LHCN-M2 (cell line): ENCODE measurements around the gene NFKBIE. TPM values are rescaled to one million over a fixed set of nuclear protein-coding genes. Genes with fewer than 3 reads are reported as not detected.

ENCODE experiments used
- DNase-seq: peaks from one replicate; pipeline ENCODE4 v3.0.0-alpha.2; 2012; ENCODE audit warnings: low read depth
- total RNA-seq: library from RNA; depleted of rRNA; stranded (reverse); fragments of >200 nt; gene quantifications from 2 replicates; pipeline ENCODE4 v1.2.3, GENCODE V29; 2014

Gene NFKBIE
- total RNA-seq, 1 experiment from 2014 or later = 8.6 TPM

DNA sequence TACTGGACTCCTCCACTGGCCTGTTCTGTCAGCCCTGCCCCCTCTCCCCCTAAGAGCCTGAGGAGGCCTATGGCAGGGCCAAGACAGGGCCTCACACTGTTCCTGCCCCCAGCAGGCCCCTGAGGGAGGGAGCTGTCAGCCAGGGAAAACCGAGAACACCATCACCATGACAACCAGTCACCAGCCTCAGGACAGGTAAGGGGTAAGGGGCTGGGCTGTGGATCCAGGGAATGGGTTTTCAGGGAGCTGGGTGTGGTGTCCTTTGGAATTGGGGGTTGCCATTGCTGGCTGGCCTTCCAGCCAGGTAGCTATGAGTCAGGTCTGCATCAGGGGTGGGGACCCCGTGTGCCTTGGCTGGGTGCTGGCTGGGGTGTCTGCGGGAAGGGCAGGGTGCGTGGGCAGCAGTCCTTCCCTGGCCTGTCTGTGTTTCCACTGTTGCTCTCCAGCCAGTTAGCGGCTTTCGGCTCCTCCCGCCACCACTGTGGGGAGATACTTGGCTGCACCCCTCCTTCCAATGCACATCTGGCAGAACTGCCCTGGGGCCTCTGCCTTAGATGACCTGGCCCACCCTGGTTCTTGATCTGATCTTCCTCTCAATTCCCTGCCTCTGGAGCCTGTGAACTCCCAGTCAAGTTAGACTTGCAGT lies 38.1 kb downstream of the NFKBIE start:
- DNase-seq = no peak

DNA sequence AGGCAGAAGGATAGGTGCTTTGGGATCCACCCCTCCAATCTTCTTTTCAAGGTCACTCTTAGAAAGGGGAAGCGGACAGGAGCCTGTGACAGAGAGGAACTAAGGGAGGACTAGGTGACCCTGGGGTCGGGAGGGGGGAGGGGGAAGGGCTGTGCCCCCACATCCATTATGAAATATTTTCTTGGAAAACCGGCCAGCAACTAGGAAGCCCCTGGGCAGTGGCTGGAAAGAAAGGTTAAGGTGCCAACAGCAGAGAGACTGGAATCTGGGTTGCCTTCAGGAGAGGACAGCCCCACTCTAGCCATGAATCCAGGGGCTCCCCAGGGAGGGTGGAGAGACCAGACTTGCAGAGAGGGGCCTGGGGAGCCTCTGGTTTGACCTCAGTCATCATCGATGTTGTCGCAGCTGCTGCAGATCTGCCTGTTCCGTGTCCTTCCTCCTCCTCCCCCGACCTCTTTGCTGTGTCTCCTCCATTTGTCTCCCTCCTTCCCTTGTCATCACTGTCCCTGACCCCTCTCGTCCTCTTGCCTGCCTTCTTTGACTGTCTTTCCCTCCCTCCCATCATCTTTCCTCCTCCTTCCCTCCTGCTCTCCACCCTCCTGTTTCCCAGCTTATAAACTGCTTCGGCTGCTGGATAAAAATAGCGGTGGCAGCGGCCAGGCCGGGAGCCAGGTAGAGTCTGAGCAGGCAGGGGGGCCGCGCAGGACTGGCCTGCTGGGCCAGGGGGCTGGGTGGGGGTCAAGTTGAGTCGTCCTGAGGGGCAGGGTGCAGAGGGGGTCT lies 38.8 kb downstream of the NFKBIE start:
- peak; percentile 57 for DNase-seq

DNA sequence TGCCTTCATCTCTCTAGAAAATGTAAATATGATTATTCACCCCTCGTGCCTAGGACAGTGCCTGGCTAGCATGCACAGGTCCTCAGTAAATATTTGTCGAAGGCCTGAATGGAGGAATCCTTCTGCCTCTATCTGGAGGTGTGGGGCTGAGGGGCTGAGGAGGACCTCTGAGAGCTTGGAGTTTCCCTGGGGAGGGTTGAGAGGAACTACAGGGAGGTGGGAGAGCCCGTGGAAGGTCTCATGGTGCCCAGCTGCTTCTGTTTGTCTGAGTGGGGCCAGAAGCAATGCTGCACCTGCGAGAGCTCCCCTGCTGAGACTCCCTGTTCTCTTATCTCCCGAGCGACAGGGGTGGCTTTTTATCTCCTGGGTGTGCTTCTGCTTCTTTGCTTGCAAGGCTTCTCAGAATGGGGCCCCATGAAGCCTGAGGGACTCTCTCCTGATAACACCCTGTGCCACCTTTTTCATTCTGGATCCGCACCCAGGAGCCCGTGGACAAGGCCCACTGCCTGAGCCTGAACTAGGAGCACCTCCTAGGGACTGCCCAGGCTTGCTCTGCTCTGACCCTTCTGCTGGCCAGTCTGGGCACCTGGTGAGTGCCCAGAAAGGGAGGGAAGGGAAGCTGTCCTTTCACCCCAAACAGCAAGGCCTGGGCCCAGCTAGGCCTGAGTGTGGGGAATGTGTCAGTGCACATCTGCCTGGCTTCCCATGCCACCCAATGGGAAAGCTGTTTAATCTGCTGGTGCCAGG lies 39.6 kb downstream of the NFKBIE start:
- no peak for DNase-seq

DNA sequence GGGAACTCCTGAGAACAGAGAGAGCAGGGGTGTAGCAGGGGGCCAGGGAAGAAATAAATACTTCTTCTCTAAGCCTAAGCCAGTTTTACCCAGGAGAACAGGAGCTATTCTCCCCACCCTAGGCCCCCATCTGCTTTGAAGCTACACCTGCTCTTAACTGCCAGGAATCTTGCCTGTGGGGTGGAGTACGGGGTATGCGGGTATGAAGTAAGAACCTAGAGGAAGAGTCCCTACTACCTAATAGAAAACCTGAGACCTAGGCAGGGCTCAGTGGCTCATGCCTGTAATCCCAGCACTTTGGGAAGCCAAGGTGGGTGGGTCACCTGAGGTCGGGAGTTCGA lies 40.4 kb downstream of the NFKBIE start:
- no peak for DNase-seq

DNA sequence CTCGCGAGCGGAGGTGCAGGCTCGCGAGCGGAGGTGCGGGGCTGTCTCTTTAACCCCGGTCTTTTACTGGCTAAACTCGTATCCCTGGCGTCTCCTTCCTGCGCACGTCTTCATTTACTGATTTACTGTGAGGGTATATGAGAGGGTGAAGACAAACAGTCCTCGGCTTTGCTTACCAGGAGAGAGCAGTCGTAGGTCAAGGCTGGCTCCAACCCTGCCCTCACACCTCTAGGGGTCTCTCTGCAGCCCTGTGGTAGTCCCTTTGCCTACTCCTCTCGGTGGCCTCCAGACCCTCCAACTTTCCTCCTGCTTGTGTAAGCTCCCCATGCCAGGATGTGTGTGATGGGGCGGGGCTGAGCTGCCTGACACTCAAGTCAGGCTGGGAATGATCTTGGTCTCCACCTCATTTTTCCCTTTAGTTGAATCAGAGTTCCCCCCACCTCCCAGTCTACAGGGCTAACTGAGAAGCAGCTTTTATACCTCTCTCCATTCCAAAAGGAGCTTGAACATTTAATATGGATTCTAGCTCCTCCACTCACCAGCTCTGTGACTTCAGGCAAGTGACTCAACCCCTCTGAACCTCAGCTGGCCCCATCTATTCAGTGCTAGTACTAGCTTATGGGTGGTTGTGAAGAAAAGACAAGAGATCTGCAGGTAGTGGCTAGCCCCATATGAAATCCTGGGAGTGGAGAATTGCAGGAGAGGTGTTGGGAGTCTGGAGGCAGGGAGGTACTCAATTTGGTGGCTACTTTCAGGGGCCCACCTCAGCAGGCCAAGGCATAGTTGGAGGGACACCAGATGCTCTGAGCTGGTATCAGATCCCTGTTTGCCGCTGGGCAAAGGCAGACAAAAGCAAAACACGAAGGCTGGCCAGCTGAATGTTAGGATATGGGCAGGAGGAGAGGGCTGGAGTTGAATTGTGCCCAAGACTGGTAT lies 41.1 kb downstream of the NFKBIE start:
- peak; percentile 22 for DNase-seq

DNA sequence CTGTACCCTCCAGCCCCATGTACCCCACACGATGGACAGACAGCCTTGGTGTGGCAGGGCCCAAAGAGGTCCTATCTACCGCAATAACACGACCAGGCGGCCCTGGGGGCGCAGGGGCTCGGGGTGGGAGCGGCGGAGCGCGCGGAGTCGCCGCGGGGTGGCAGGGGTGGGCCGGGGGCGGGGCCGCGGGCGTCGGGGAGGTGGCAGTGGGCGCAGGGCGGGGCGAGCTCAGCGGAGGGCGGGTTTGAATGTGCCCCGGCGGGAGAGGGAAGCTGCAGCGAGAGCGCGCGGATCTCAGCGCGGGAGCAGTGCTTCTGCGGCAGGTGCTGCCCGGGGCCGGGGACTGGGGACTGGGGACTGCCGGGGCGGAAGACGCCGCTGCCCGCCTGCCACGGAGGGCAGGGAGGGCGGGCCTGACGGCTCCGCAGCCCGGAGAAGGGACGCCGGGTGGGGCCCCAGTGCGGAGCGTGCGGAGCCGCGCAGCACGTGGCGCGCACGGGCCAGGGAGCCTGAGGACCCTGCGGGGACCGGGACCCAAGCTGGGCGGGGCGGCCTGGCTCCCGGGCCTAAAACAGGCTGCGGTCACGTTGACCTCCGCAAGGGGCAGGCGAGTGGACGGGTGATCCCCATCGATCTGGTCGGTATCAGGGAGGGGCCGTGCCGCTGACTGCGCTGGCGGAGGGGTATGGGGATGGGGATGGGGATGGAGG lies 41.9 kb downstream of the NFKBIE start, which contains the start of gene SLC29A1:
TSS of gene SLC29A1 (plus strand) at position 277 of the 710 bp plus-strand sequence. CDS start 3,719 bp downstream, outside the sequence.
- peak; percentile 60 for DNase-seq

DNA sequence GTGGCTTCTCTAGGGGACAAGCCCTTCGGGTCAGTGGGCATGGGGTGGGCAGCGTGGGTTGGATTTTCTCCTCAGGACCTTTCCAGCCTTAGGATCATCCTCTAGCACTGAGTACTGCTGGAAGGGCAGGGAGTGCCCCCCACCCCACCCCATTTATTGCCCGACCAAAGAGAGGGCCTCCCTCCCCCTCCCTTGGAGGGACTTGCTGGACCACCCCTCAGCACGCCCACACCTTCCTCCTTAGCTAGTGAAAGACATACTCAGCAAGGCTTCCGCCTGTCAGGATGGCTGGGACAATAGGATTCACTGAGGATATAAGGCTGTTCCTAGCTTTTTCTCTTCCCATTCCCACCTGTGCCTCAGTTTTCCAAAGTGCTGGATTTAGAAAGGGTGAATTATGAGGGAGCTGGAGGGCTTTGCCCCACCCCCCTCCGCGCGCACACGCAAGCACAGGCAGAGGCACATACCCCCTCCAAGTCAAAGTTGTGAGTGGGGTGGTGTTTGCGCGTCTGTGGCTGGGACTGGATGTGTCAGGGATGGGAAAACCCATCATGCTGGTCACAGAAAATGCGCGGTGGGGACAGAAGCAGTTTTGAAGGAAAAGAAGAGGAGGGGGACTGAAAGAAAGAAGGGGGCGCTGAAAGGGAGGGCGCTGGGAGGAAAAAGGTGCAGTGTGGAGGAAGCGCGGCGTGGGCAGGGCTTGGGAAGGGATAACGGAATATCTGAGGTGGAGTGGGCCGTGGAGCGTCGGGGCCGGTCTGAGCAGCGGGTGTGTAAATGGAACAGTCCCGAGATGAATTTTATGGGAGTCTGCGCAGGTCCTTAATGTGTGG lies 42.6 kb downstream of the NFKBIE start:
- DNase-seq = no peak

DNA sequence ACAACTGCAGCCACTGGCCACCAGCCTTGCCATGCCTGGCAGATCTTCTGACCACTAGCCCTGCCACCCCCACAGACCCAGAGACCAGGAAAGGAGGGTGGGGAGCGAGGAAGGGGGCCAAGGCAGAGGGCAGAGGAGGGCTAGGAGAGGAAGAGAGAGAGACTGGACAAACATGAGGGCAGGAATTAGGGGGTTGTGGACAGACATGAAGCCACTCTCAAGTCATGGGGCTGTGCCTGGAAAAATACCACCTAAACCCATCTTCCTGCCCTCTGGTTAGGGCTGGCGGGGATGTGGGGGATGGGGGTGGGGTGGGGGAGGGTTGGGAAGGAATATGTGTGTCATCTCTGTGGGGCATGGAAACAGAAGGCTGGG lies 43.4 kb downstream of the NFKBIE start:
- no peak for DNase-seq

DNA sequence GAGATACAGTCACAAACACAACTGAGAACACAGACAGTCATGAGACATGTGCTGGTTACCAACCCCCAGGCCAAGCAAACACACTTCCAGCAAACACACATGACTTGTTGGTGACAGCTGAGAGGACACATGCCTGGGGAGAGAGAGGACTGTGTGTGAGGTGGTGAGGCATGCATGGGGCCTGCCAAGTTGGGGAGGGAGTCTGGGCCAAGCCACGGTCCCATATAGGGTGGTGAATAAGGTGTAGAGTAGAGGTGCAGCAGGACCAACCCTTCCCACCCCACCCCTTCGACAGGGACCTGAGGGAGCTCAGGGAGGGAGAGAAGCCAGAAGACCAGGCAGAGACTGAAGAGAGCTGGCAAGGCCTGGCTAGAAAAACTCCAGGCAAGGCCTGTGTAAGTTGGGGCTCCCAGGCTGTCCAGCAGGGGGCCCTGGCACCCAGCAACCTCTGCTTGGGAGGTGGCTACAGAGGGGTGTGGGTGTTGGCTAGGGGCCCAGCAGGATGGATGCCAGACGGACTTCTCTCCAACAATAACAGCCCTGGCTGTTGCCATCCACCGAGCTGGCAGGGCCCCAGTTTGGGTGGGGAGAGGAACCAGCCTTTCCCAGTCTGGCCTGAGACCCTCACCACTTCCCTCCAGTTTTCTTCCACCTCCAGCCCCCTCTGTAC lies 43.9 kb downstream of the NFKBIE start:
- peak; percentile 88 for DNase-seq

DNA sequence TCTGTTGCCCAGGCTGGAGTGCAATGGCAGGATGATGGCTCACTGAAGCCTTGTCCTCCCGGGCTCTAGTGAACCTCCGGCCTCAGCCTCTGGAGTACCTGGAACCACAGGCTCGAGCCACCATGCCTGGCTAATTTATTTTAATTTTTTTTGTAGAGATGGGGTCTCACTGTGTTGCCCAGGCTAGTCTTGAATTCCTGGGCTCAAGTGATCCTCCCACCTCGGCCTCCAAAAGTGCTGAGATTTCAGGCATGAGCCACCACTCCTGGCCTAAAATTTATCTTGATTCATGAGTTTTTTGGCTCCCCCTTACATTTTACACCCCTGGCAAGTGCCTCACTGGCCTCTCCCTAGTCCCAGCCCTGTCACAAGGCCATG lies 44.4 kb downstream of the NFKBIE start:
- DNase-seq = no peak

DNA sequence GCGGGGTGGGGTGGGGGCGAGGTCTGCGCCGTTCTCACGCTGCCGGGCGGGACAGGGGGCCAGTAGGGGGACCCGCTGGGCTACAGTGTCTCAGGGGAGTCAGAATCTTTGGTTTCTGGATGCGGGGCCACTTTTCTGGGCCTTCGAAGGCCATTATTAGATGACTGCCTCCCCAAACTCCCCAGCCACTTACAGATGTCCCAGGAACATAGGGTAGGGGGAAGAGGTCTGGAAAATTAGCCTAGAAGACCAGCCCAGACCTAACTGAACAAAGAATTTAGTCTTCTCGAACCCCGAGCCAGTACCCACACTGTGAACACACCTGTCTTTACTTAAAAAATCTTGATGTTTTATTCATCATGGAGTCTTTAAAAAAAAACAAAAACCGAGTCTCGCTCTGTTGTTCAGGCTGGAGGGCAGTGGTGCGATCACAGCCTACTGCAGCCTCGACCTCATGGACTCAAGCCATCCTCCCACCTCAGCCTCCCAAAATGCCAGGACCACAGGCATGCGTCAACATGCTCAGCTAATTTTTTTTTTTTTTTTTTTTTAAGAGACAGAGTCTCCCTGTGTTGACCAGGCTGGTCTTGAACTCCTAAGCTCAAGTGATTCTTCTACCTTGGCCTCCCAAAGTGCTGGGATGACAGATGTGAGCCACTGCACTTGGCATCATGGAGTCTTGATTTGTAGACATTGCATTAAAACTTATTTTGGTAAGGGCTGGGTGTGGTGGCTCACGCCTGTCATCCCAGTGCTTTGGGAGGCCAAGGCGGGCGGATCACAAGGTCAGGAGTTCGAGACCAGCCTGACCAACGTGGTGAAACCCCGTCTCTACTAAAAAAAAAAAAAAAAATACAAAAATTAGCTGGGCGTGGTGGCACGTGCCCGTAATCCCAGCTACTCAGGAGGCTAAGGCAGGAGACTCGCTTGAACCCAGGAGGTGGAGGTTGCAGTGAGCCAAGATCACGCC lies 45.3 kb downstream of the NFKBIE start:
- DNase-seq = no peak

DNA sequence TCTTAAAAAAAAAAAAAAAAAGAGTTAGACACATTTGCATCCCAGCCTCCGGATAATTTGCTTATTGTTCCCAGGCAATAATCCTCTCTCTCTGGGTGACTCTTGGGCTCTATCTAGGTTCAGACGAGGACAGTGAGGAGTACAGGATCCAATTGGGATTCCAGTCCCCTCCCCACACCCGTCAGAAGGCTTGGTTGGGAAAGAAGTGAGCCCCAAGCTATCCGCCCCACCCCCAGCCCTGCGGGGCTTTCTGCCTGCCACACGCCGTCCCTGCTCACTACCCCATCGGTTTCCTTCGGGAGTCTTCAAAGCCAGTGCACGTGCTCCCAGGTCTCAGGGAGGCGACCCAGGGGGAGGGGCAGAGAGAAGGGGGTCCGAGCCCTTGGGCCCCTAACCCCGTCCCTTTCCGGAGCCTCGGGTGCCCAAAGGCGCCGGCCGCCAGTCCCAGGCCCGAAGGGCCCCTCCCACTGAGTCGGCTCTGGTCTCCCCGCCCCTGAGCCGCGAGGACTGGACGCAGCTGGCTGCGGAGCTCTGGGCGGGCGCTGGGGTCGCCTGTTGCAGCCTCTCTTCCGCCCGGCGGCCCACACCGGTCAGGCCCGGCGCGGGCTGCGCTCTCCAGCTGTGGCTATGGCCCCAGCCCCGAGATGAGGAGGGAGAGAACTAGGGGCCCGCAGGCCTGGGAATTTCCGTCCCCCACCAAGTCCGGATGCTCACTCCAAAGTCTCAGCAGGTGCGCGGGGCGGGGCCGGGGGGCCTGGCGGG lies 46.1 kb downstream of the NFKBIE start:
- peak; percentile 76 for DNase-seq

DNA sequence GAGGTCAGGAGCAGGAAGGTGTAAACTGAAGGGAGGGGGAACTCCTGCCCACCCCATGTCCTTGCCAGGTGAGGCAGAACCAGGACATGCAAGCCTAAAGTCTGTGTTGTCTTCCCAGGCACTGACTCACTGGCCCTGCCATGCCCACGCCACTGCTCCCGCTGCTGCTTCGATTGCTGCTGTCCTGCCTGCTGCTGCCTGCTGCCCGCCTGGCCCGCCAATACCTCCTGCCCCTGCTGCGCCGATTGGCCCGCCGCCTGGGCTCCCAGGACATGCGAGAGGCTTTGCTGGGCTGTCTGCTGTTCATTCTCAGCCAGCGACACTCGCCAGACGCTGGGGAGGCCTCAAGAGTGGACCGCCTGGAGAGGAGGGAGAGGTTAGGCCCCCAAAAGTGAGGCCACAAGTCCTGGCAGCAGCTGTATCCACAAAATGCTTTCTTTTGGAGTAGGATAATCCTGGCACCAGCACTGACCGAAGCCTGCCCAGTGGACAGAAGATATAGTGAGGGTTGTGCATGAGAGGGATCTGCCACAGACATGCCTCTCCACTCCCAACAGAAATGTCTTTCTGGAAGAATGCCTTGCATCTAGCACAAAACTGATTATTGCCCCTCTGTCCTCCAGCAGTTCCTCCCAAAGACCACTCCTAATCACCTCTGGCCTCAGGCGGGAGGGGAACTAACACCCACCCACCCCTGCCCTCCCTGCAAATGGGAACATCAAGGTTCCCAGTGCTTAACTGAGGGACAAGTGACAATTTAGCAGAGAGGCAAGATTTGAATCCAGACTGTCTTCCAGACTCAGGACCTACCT lies 47.8 kb downstream of the NFKBIE start:
- DNase-seq = peak; percentile 72

DNA sequence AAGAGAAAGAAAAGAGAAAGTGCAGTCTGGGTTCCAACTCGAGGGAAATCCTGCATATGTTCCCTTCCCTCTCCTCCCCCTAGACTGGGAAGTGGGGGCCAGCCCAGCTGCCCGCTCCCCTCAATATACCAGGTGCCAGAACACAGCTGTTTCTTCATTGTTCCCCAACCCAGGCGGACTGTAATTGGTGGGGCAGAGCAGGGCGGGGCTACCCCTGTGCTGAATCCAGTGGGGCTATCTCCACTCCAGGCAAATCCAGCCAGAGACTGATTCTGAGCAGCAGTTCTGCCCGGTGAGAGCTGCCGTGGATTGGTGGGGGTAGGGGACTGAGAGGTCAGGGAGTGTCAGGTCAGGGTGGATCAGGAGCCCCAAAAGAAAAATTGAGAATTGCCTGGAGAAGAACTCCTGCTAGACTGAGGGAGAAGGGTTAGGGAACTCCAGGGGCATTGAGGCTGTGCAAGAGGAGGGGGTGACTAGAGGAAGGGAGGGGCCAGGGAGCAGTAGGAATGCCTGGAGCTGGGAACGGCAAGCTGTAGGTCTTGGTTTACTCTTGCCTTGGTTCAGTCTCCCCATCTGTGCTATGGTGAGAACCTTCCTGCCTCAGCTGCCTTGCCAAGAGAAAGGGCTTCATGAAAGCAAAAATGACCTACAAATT lies 48.5 kb downstream of the NFKBIE start, which contains the start of gene MYMX:
TSS of gene MYMX (plus strand) at position 250 of the 655 bp plus-strand sequence. CDS start 546 bp downstream, outside the sequence.
- DNase-seq = peak; percentile 90

DNA sequence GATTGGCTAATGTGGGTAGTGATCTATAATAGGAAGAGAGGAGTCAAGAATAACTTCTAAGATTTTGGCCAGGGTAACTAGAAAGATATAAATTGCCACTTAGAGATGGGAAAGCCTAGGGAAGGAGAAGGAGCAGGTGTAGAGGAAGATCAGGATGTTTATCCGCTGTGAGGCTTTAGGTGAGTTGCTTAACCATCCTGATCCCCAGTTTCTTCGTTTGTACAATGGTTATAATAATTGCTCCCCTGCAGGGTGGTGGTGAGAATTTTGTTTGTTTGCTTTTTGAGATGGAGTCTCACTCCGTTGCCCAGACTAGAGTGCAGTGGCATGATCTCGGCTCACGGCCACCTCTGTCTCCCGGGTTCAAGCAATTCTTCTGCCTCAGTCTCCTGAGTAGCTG lies 51.0 kb downstream of the NFKBIE start:
- DNase-seq = no peak

DNA sequence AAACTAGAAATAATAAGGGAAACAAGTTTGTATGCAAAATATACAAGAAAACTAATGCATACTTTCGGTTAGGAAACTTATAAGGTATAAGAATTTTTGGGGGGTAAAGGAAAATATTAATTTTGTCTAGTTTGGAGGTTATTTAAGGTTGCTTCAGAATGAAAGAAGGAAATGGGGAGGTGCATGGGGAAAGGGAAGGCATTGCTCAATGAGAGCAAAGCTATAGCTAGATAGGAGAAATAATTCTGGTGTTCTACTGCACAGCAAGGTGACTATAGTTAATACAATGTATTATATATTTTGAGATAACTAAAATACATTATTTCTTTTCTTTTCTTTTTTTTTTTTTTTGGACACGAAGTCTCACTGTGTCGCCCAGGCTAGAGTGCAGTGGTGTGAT lies 54.1 kb downstream of the NFKBIE start:
- no peak for DNase-seq
